ENCODE data around the gene LRRC10B. TPM values are rescaled to one million over a fixed set of nuclear protein-coding genes. Genes with fewer than 3 reads are reported as not detected.

The LRRC10B gene
- total RNA-seq, 3 donors from 2014 or later, result 0.72 to 1.7 (median 0.89) TPM

- intact Hi-C loops (cut with DNase I, micrococcal nuclease), result no loop called here
- TF ChIP-seq CTCF (IDR thresholded peaks at IDR 0.05), result no peak
- no peak overlapping the region for H3K4me3 ChIP-seq
- DNase-seq (no peak), ATAC-seq (no peak)
- H3K36me3 ChIP-seq (ENCODE audit: low read depth), result no peaks in the 10 kb centered on the region
- H3K9me3 ChIP-seq, result no peaks in the 10 kb centered on the region
- H3K4me1 ChIP-seq (ENCODE audit: low read depth), result peaks cover 11% of the 10 kb centered on the region
These were observed 1.4 kb upstream of the LRRC10B start for GRCh38 chr11:61507012-61507768.

- DNase-seq (peak; percentile 68 to 84 (median 81)), ATAC-seq (peak; percentile 80)
- no peaks in the 10 kb centered on the region for H3K9me3 ChIP-seq
- intact Hi-C loops (cut with DNase I, micrococcal nuclease), result no loop called here
- peak; percentile 33 for TF ChIP-seq CTCF (IDR thresholded peaks at IDR 0.05)
- H3K36me3 ChIP-seq (ENCODE audit: low read depth), result no peaks in the 10 kb centered on the region
- no peak overlapping the region for H3K4me3 ChIP-seq
- H3K4me1 ChIP-seq (ENCODE audit: low read depth), result peaks cover 16% of the 10 kb centered on the region
These were observed 787 bp downstream of the LRRC10B start for GRCh38 chr11:61509043-61510029.

- intact Hi-C loops (cut with DNase I, micrococcal nuclease), result no loop called here
These were observed 1.8 kb downstream of the LRRC10B start for GRCh38 chr11:61510166-61510919.

GRCh38 chr11:61510974-61511373 is 2.4 kb downstream of the LRRC10B start:
- Histone ChIP-seq H3K4me3 (no peak overlapping the region), H3K9me3 (no peaks in the 10 kb centered on the region), H3K36me3 (ENCODE audit: low read depth) (no peaks in the 10 kb centered on the region), H3K4me1 (ENCODE audit: low read depth) (peaks cover 16% of the 10 kb centered on the region)
- no peak for DNase-seq
- no peak for ATAC-seq
- TF ChIP-seq CTCF (IDR thresholded peaks at IDR 0.05), result no peak
- intact Hi-C loops (cut with DNase I, micrococcal nuclease), result no loop called here

More at GRCh38 chr11:61510166-61510919, 1.8 kb downstream of the LRRC10B start:
- DNase-seq (no peak), ATAC-seq (no peak)
- Histone ChIP-seq H3K4me3 (no peak overlapping the region), H3K9me3 (no peaks in the 10 kb centered on the region), H3K4me1 (ENCODE audit: low read depth) (peaks cover 16% of the 10 kb centered on the region), H3K36me3 (ENCODE audit: low read depth) (no peaks in the 10 kb centered on the region)
- no peak for TF ChIP-seq CTCF (IDR thresholded peaks at IDR 0.05)

GRCh38 chr11:61511383-61511782 is 2.8 kb downstream of the LRRC10B start:
- no peak overlapping the region for H3K4me3 ChIP-seq
- peaks cover 16% of the 10 kb centered on the region for H3K4me1 ChIP-seq (ENCODE audit: low read depth)
- intact Hi-C loops (cut with DNase I, micrococcal nuclease), result no loop called here
- no peaks in the 10 kb centered on the region for H3K36me3 ChIP-seq (ENCODE audit: low read depth)
- H3K9me3 ChIP-seq, result no peaks in the 10 kb centered on the region
- DNase-seq, result no peak
- no peak for ATAC-seq
- no peak for TF ChIP-seq CTCF (IDR thresholded peaks at IDR 0.05)
